GM19023 (cell line): ENCODE measurements around the gene DLX4.
A peak's percentile ranks its signal among the peaks of the same experiment; 100 is the strongest.

Experiments used
- ATAC-seq: cut with Tn5 transposase; IDR thresholded peaks from one replicate; pipeline ENCODE4 v1.9.1; 2021; ENCODE audit warnings: mild to moderate bottlenecking, moderate library complexity; ENCODE audit not compliant: unreplicated experiment

DLX4 gene

GRCh38 chr17:49969134-49969759 lies at the start of gene DLX4:
Gene DLX4 (plus strand): TSS chr17:49969190. CDS start chr17:49969469, 279 bp downstream.
- peak; percentile 69 for ATAC-seq

GRCh38 chr17:49920030-49920769 lies 48.8 kb upstream of the DLX4 start:
- no peak for ATAC-seq

GRCh38 chr17:49922095-49922494 lies 46.9 kb upstream of the DLX4 start:
- ATAC-seq, result no peak

- no peak for ATAC-seq
Measured at GRCh38 chr17:49924116-49924515, 44.9 kb upstream of the DLX4 start.

- no peak for ATAC-seq
Measured at GRCh38 chr17:49924589-49924988, 44.4 kb upstream of the DLX4 start.

GRCh38 chr17:49925921-49926320 lies 43.1 kb upstream of the DLX4 start:
- no peak for ATAC-seq

- no peak for ATAC-seq
Measured at GRCh38 chr17:49926886-49927285, 42.1 kb upstream of the DLX4 start.

- no peak for ATAC-seq
Measured at GRCh38 chr17:49928126-49928800, 40.7 kb upstream of the DLX4 start.

GRCh38 chr17:49928837-49929475 lies 40.0 kb upstream of the DLX4 start:
- no peak for ATAC-seq

GRCh38 chr17:49930880-49931279 lies 38.1 kb upstream of the DLX4 start:
- no peak for ATAC-seq

GRCh38 chr17:49931416-49932137 lies 37.4 kb upstream of the DLX4 start:
- ATAC-seq, result no peak

- no peak for ATAC-seq
Measured at GRCh38 chr17:49932138-49932723, 36.8 kb upstream of the DLX4 start.

- ATAC-seq, result no peak
Measured at GRCh38 chr17:49932901-49933300, 36.1 kb upstream of the DLX4 start.

- ATAC-seq, result no peak
Measured at GRCh38 chr17:49935526-49936210, 33.3 kb upstream of the DLX4 start.

- ATAC-seq, result no peak
Measured at GRCh38 chr17:49936386-49936785, 32.6 kb upstream of the DLX4 start.

- ATAC-seq, result no peak
Measured at GRCh38 chr17:49939318-49939717, 29.7 kb upstream of the DLX4 start.

GRCh38 chr17:49941427-49941826 lies 27.6 kb upstream of the DLX4 start:
- ATAC-seq, result no peak

- no peak for ATAC-seq
Measured at GRCh38 chr17:49942947-49943346, 26.0 kb upstream of the DLX4 start.

- no peak for ATAC-seq
Measured at GRCh38 chr17:49944273-49944870, 24.6 kb upstream of the DLX4 start.

- no peak for ATAC-seq
Measured at GRCh38 chr17:49946208-49946607, 22.8 kb upstream of the DLX4 start.
